HG03025 (cell line): ENCODE data around the gene NPB.

Experiments
- ATAC-seq: cut with Tn5 transposase; IDR thresholded peaks from one replicate; pipeline ENCODE4 v1.9.1; 2021; ENCODE audit warnings: mild to moderate bottlenecking, moderate library complexity; ENCODE audit not compliant: unreplicated experiment, low FRiP score

Gene NPB

GRCh38 chr17:81869221-81870130 lies 32.6 kb upstream of the NPB start:
- no peak for ATAC-seq

GRCh38 chr17:81870131-81870980 lies 31.7 kb upstream of the NPB start:
- ATAC-seq: peak; percentile 16

DNA sequence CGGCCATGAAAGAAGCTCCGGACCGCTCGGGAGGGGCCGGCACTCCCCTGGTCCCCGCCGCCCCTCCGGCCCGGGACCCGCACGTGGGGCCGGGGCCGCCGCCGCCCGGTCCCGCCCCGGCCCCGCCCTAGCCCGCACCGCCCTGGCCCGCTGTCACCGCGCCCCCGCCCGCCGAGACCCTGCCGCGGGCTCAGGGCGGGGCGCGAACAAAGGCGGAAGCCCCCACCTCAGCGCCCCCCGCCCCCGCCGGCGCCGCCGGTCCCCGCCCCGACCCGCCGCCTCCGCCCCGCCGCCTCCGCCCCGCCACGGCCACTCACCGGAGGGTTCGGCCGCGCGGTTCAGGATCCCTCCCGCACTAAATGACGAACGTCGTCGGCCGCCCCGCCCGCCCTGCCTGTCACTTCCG lies 31.1 kb upstream of the NPB start, which contains the start of gene ARHGDIA:
Gene ARHGDIA, minus strand, starts transcription at position 357 of the 406 bp plus-strand sequence. CDS start 1,407 bp downstream, outside the sequence.
- ATAC-seq: peak; percentile 18

GRCh38 chr17:81871387-81872230 lies 30.4 kb upstream of the NPB start:
- peak; percentile 45 for ATAC-seq

DNA sequence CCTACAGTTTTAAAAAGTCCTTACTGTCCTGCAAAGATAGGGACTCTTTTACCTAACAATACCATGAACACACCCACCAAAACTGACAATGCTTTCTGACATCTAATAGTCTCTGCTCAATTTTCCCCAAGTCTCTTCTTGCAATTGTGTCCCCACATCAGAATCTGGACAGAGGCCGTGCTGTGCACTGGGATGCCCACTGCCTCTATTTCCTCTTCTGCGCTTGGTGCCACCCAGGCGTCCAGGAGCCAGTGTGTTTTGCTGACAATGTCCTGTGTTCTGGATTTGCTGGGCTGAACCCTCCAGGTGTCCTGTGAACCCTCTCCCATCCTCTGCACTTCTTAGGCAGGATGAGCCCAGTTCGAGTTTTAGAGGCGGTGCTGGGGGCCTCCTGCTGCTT lies 24.5 kb upstream of the NPB start:
- ATAC-seq: no peak

GRCh38 chr17:81878294-81878693 lies 23.7 kb upstream of the NPB start:
- ATAC-seq: no peak

DNA sequence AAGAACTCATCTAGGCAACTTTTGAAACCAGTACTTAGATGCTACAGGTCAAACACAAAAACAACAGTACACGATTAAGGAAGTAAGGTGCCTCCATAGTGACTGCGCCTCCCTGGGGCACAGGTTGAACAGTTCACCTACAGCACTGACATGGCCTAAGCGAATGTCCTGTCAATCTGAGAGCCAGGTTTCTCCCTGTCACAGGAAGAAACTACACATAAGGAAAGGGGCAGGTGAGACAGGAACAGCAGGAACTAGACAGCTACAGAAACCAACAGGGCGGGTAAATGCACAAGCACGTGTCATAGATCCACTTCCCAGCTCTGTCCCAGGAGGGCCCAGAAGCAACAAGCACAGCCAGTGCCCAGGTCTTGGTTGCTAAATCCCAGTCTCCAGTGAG lies 22.9 kb upstream of the NPB start:
- ATAC-seq: no peak

DNA sequence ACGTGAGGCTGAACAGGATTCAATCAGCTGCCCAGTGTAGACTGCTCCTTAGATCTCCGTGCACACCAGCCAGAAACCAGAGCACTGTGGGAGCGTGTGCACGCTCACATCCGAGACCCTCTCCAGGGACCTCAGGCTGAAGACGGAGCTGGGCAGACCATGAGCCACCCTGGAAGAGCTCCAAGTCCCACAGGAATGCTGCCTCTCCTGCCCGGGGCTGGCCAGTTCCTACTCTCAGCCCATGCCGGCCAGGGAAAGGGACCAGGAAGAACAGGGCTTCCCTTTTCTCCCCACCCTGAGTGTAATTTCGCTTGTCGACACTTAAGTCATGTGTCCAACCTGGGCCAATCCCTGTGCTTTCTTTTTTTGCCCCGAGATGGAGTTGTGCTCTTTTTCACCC lies 17.5 kb upstream of the NPB start:
- no peak for ATAC-seq

- no peak for ATAC-seq
Observed at GRCh38 chr17:81884968-81885367, 17.1 kb upstream of the NPB start.

- no peak for ATAC-seq
Observed at GRCh38 chr17:81885454-81885853, 16.6 kb upstream of the NPB start.

GRCh38 chr17:81885869-81886548 lies 16.0 kb upstream of the NPB start:
- ATAC-seq: no peak

DNA sequence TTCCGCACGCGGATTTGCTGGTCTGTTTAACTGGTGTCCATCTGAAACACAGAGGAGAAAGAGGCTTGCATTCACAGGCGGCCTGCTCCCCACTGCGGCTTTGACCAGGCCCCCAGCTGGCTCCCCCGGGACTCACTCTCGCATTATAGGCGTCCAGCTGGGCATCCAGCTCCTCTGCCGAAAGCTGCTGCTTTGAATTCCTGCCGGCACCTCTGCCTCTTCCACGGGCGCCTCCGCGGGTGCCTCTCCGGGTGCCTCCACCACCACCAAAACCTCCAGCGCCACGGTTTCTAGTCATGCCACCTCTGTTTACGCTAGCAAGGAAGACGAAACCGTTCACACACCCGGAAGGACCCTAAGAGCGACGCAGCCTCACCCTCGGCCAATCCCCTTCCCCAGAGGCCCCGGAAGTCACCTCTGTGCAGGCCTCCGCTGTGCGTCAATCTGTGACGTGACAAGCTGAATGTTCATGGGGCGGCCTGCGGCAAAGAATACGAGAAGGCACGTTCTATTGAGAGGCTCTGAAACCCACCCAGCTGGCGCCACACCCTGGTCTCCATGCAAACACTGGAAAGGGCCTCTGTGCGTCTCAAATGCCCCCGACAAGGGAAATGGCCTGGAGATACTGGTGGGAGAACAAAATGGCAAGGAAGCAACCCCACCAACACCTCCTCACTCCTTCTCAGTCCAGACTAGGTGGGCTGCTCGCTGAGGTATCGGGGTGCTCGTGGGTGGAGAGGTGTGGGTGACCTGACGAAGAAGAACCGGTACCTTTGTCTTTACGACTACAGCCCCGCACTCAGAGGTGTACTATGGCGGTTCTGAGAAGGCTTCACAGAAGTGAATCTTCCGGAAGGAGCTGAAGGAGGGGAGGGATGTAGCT lies 13.7 kb upstream of the NPB start:
- no peak for ATAC-seq

GRCh38 chr17:81888988-81889595 lies 12.9 kb upstream of the NPB start:
- no peak for ATAC-seq

DNA sequence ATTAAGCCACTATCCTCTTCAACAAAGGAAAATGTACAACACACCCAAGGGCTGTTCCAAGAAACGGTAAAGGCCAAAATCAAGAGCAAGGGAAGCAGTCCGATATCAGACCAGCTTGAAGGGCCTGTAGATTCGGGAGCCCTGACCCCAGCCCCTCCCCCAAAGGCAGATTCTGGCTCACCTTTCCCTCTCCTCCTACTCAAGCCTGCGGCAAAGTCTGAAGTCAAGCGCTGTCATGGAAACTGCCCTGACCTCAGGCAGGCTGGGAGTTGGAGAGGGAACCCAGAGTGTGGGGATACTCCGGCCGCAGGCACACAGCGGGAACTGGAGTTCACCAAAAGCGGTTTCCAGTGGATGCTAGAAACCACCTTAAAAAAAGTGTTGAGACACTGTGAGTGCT lies 12.4 kb upstream of the NPB start:
- ATAC-seq: no peak

DNA sequence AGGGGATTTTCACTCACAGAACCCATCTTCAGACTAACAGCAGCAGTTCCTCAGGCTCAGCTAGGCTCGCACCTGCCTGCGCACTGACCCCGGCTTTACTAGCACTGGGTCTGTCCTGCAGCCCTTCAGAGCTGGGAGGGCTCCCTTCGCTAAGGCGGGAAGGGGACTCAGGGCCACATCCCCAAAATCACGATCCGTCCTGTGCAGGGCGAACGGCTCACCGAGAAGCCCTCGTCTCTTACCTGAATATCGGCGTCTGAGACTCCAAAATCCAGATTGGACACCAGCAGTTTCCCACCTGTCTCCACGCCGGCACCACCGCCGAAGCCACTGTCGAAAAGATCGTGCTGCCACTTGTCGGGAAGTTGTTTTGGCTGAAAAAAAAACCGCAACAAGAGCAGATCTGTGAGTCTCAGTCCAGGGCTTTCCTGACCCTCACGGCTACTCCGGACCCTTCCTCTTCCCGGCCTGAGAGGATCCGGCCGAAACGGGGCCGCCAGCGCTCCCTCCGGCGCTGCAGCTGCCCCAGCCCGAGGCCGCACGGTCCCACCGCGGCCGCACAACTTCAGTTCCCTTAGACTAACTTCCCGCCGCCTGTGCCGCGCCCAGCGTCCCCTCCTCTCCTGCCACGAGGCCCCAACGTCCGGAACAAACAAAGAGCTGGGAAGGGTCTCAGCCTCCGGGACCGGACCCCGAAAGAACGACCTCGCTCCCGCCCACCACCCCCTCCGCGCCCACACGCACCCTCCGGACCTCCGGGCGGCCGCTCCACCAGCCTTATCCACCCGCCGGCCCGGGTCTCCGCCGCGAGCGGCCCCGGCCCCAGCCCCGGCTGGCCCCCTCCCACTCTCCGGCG lies 11.4 kb upstream of the NPB start:
- ATAC-seq: no peak

GRCh38 chr17:81891303-81891552 lies 10.8 kb upstream of the NPB start:
- ATAC-seq: peak; percentile 23

GRCh38 chr17:81895400-81895799 lies 6.6 kb upstream of the NPB start:
- no peak for ATAC-seq
